ENCODE measurements around the gene KCNAB2. TPM values are rescaled to one million over a fixed set of nuclear protein-coding genes. Genes with fewer than 3 reads are reported as not detected.

The KCNAB2 gene
- total RNA-seq, 2 donors from 2014 or later, result 9.3 to 14.3 TPM

DNA sequence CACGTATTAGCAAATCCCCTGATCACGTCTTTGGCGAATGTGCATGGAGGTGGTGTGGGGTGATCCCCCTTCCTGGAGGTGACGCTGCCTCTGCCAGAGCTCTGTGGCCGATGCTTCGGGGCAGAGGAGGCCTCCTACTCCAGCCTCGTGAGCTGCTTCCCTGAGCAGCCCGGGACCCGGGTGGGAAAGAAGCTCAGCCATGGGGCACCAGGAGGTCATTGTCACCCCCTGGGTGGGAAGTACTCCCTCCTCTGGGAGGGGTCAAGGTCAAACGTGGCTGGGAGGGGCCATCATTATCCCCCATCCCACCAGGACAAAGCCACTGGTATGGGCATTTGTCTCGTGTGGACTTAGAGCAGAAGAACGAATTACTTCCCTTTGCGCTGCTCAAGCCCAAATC, 40.7 kb downstream of the KCNAB2 start:
- no peak for DNase-seq (ENCODE audit: low spot score)
- TF ChIP-seq, protein P1, sequence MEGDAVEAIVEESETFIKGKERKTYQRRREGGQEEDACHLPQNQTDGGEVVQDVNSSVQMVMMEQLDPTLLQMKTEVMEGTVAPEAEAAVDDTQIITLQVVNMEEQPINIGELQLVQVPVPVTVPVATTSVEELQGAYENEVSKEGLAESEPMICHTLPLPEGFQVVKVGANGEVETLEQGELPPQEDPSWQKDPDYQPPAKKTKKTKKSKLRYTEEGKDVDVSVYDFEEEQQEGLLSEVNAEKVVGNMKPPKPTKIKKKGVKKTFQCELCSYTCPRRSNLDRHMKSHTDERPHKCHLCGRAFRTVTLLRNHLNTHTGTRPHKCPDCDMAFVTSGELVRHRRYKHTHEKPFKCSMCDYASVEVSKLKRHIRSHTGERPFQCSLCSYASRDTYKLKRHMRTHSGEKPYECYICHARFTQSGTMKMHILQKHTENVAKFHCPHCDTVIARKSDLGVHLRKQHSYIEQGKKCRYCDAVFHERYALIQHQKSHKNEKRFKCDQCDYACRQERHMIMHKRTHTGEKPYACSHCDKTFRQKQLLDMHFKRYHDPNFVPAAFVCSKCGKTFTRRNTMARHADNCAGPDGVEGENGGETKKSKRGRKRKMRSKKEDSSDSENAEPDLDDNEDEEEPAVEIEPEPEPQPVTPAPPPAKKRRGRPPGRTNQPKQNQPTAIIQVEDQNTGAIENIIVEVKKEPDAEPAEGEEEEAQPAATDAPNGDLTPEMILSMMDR (IDR thresholded peaks at IDR 0.05), result no peak
- H3K9me3 ChIP-seq, result no peaks in the 10 kb centered on the region
- H3K27ac ChIP-seq, result no peak overlapping the region
- no peak overlapping the region for H3K4me3 ChIP-seq
- no peaks in the 10 kb centered on the region for H3K36me3 ChIP-seq
- peaks cover 0 to 8% of the 10 kb centered on the region in 2 donors for H3K4me1 ChIP-seq
- no peaks in the 10 kb centered on the region for H3K27me3 ChIP-seq

DNA sequence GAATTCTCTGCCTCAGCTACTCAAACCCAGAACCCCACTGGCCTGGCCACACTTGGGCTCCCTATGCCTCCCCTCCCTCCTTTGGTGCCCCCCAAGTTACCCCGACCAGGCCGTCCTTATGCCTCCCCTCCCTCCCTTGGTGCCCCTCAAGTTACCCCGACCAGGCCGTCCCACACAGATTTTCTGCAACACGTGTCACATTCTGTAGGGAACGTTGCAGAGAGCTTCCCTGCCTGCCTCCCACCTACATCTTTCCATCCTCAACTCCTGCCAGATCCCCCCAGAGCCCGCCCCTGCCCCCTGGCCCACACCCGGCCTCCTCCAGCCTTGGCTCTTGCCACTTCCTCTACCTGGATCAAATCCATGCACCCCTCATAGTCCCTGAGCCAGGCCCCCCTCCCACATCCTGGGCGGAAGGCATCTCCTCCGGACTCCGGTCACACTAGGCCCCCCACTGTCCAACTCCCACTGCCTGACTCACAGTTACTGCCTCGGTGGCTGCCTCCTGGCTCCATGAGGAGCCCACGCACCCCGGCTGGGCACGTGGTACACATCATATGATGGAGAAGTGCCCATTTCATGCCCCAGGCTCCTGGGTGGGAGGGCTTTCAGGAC, 41.2 kb downstream of the KCNAB2 start:
- no peaks in the 10 kb centered on the region for H3K9me3 ChIP-seq
- H3K27ac ChIP-seq, result no peak overlapping the region
- H3K36me3 ChIP-seq, result no peaks in the 10 kb centered on the region
- DNase-seq (ENCODE audit: low spot score), result no peak
- H3K4me1 ChIP-seq, result peaks cover 0 to 8% of the 10 kb centered on the region in 2 donors
- H3K27me3 ChIP-seq, result no peaks in the 10 kb centered on the region
- TF ChIP-seq, protein P1 (IDR thresholded peaks at IDR 0.05), result no peak
- no peak overlapping the region for H3K4me3 ChIP-seq

DNA sequence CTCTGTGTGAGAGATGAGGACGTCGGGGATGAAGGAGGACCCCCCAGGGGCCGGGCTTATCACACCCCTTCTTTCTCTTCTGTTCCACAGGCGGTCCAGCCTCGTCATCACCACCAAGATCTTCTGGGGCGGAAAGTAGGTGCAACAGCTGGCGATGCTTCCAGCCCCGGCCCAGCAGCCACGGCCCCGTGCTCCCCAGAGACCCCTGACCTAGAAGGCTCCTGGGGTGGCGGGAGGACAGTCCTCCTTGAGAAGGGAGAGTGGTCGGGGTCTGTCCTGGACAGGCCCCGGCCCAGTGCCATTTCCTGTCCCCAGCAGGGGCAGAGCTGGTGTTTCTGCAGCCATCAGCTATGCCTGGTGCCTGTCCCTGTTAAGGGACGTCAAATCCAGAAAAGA, 41.7 kb downstream of the KCNAB2 start:
- no peak overlapping the region for H3K27ac ChIP-seq
- no peaks in the 10 kb centered on the region for H3K9me3 ChIP-seq
- no peaks in the 10 kb centered on the region for H3K27me3 ChIP-seq
- H3K4me1 ChIP-seq, result peaks cover 0 to 8% of the 10 kb centered on the region in 2 donors
- DNase-seq (ENCODE audit: low spot score), result no peak
- TF ChIP-seq, protein P1 (IDR thresholded peaks at IDR 0.05), result no peak
- H3K4me3 ChIP-seq, result no peak overlapping the region
- H3K36me3 ChIP-seq, result no peaks in the 10 kb centered on the region

DNA sequence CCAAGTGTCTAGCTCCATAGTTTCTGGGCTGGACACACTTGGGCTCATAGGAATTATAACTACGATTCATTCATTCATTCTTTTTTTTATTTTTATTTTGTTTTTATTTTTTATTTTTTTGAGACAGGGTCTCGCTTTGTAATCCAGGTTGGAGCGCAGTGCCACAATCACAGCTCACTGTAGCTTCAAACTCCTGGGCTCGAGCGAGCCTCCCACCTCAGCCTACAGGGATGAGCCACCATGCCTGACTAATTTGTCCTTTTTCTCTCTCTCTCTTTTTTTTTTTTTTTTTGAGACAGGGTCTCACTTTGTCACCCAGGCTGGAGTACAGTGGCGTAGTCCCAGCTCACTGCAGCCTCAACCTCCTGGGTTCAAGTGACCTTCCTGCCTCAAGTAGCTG, 42.3 kb downstream of the KCNAB2 start:
- H3K36me3 ChIP-seq, result no peaks in the 10 kb centered on the region
- peaks cover 0 to 2% of the 10 kb centered on the region in 2 donors for H3K4me1 ChIP-seq
- no peak overlapping the region for H3K27ac ChIP-seq
- H3K9me3 ChIP-seq, result no peaks in the 10 kb centered on the region
- TF ChIP-seq, protein P1 (IDR thresholded peaks at IDR 0.05), result no peak
- DNase-seq (ENCODE audit: low spot score), result no peak
- no peaks in the 10 kb centered on the region for H3K27me3 ChIP-seq
- no peak overlapping the region for H3K4me3 ChIP-seq

DNA sequence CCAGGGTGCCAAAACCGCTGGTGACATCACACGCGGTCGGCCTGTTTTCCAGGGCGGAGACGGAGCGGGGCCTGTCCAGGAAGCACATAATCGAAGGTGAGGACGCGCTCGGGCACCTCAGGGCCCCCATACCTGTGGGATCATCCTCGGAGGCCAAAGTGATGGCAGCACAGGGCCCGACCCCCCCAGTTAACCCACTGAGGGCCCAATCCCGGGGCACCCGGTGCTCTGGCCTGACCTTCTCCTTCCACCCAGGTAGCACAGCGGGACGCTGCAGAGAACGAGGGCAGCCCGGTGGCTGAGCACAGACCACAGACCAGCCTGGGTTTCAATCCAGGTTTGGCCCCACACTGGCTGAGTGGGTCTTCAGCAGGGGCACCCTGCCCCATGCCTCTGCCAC, 43.3 kb downstream of the KCNAB2 start:
- H3K27me3 ChIP-seq, result no peaks in the 10 kb centered on the region
- H3K27ac ChIP-seq, result no peak overlapping the region
- no peaks in the 10 kb centered on the region for H3K9me3 ChIP-seq
- no peak overlapping the region for H3K4me3 ChIP-seq
- no peak for DNase-seq (ENCODE audit: low spot score)
- no peaks in the 10 kb centered on the region for H3K36me3 ChIP-seq
- no peaks in the 10 kb centered on the region for H3K4me1 ChIP-seq
- TF ChIP-seq, protein P1 (IDR thresholded peaks at IDR 0.05), result no peak

DNA sequence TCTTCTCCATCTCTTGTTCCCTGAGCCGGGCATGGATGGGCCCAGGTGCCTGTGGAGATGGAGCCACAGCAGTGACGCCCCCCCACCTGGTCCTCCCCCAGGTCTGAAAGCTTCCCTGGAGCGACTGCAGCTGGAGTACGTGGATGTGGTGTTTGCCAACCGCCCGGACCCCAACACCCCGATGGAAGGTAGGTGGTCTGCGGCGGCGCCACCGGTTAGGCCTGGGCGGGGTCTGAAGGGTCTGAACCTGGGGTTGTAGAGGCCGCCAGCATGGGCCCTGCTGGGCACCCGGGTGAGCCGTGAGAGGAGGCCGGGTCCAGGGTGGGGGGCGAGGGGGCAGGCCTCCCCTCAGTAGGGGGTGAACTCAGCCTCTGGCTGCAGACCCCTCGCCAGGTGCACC, 44.6 kb downstream of the KCNAB2 start:
- no peak for DNase-seq (ENCODE audit: low spot score)

More for the DNA sequence above, 44.6 kb downstream of the KCNAB2 start:
- TF ChIP-seq, protein P1 (IDR thresholded peaks at IDR 0.05), result no peak
- H3K4me1 ChIP-seq, result no peaks in the 10 kb centered on the region
- H3K27ac ChIP-seq, result no peak overlapping the region
- H3K36me3 ChIP-seq, result no peaks in the 10 kb centered on the region
- H3K4me3 ChIP-seq, result no peak overlapping the region
- H3K9me3 ChIP-seq, result no peaks in the 10 kb centered on the region
- H3K27me3 ChIP-seq, result no peaks in the 10 kb centered on the region
